Pancreas (tissue), 10 donors: ENCODE results near the gene RIN3. TPM values are rescaled to one million over a fixed set of nuclear protein-coding genes. Genes with fewer than 3 reads are reported as not detected.

Experiments
- ATAC-seq, 4 donors: fragments of 200-7000 bp; cut with Tn5 transposase; one replicate each; pipeline versions ENCODE4 v1.8.0 to v1.9.1; 2020; ENCODE audit warnings: mild to moderate bottlenecking in 4 of 4, moderate library complexity in 4 of 4
- DNase-seq, 6 donors: peaks; one replicate each; pipeline ENCODE4 v3.0.0-alpha.2; 2020
- FAIRE-seq: peaks from 2 replicates; lab custom pipeline; 2012; peaks lifted over from hg19 to GRCh38; lab: Jason Lieb, UNC
- H3K27ac ChIP-seq, 4 donors: fragments of 200-600 bp; sonication (generic); 1 replicate in 3 of 4; 2 replicates in 1 of 4; pipeline versions ENCODE4 v1.5.0 to v1.8.0; 2020
- H3K27me3 ChIP-seq, 4 donors: fragments of 200-600 bp; one replicate each; pipeline ENCODE4 v1.8.0; 2021
- H3K36me3 ChIP-seq, 3 donors: fragments of 200-600 bp; sonication (generic) in 1 of 3; one replicate each; pipeline versions ENCODE4 v1.5.0 to v1.8.0; 2020 to 2021
- H3K4me1 ChIP-seq, 3 donors: fragments of 200-600 bp; one replicate each; pipeline ENCODE4 v1.8.0; 2021
- H3K4me3 ChIP-seq, 4 donors: fragments of 200-600 bp; sonication (generic) in 2 of 4; one replicate each; pipeline versions ENCODE4 v1.5.0 to v1.8.0; 2020 to 2021
- H3K9me3 ChIP-seq, 4 donors: fragments of 200-600 bp; one replicate each; pipeline ENCODE4 v1.8.0; 2021
- CTCF ChIP-seq, 4 donors: fragments of 200-600 bp; sonication (generic) in 3 of 4; IDR thresholded peaks; one replicate each; pipeline versions ENCODE4 v1.5.0 to v1.8.0; 2021; ENCODE audit warnings: antibody characterized with exemption in 4 of 4
- WGBS, 2 donors: extraction: QIAGEN DNeasy Blood & Tissue Kit; methylation state at CpG; one replicate each; pipeline ENCODE4 v1.1.7; 2013; 5-methylcytosine and 5-hydroxymethylcytosine counted together
- intact Hi-C, 3 donors: fragments of 100-400 bp; cut with DNase I; formaldehyde crosslinking; loops; one replicate each; pipeline versions ENCODE4 v1.11.1 to v1.14.2; 2022
- polyA plus RNA-seq, 2 donors: library from polyadenylated mRNA; stranded (reverse); fragments of 200-250 nt; gene quantifications; one replicate each; pipeline ENCODE4 v1.2.3, GENCODE V29; 2013
- total RNA-seq, 6 donors: library from RNA; stranded (reverse); fragmentation: NEBNext Ultra II Directional in 4 of 6; extraction: Animal tissue kit (Norgen Biotek cat#: 25700) in 4 of 6; gene quantifications; one replicate each; pipeline versions ENCODE4 v1.2.1 to v1.2.4, GENCODE V29; 2021 to 2023
- donor health status: healthy with polysubstance abuse.
- donor health status: DM: no; HTN: no; CAD: no; lungs with moderate emphysema.
- donor health status: DM: no; HTN: no; CAD: no.
- donor health status: control.
- donor health status: control.
- donor health status: Bipolar disorder and iron deficiency.
- donor health status: DM: yes; HTN: yes; CAD: no.
- donor health status: DM: no; HTN: no; CAD: no.
- donor health status: DM: no; HTN: no; CAD: no.
- donor health status: DM: yes; HTN: yes; CAD: no.

The RIN3 gene
- total and polyA plus RNA-seq, 8 donors = 1.1 to 9.0 (median 2.3) TPM

- no peak for FAIRE-seq
- 79% methylated on average over 11 of the region's 11 CpGs for WGBS, 2 donors
- no peak for DNase-seq
Measured at GRCh38 chr14:92653162-92653651, 139.6 kb downstream of the RIN3 start.

GRCh38 chr14:92654239-92654901 is 140.8 kb downstream of the RIN3 start:
- no peaks in the 10 kb centered on the region for H3K36me3 ChIP-seq
- 63 to 65% methylated on average over 18 of the region's 18 CpGs for WGBS, 2 donors
- H3K4me3 ChIP-seq = peak overlapping the region in 1 of 4 donors; percentile 29
- H3K9me3 ChIP-seq = no peaks in the 10 kb centered on the region
- no peak for ATAC-seq
- no peak for TF ChIP-seq CTCF (IDR thresholded peaks at IDR 0.05)
- H3K27me3 ChIP-seq = no peaks in the 10 kb centered on the region
- H3K27ac ChIP-seq = no peak overlapping the region
- no peak for FAIRE-seq
- intact Hi-C loops = no loop called here
- H3K4me1 ChIP-seq = no peaks in the 10 kb centered on the region
- DNase-seq = no peak

More at GRCh38 chr14:92653162-92653651, 139.6 kb downstream of the RIN3 start:
- no peaks in the 10 kb centered on the region for H3K36me3 ChIP-seq
- ATAC-seq = no peak
- no peaks in the 10 kb centered on the region for H3K9me3 ChIP-seq
- intact Hi-C loops = no loop called here
- TF ChIP-seq CTCF (IDR thresholded peaks at IDR 0.05) = no peak
- peak overlapping the region in 2 of 4 donors; percentile 28 to 58 for H3K27ac ChIP-seq
- no peaks in the 10 kb centered on the region for H3K4me1 ChIP-seq
- no peaks in the 10 kb centered on the region for H3K27me3 ChIP-seq
- peak overlapping the region in 1 of 4 donors; percentile 29 for H3K4me3 ChIP-seq

- no peaks in the 10 kb centered on the region for H3K4me1 ChIP-seq
Measured at GRCh38 chr14:92655419-92656201, 142.0 kb downstream of the RIN3 start.

GRCh38 chr14:92656306-92657081 is 142.9 kb downstream of the RIN3 start:
- Histone ChIP-seq H3K27me3 (no peaks in the 10 kb centered on the region), H3K27ac (peak overlapping the region in 1 of 4 donors; percentile 33), H3K9me3 (no peaks in the 10 kb centered on the region), H3K4me1 (no peaks in the 10 kb centered on the region), H3K36me3 (no peaks in the 10 kb centered on the region), H3K4me3 (no peak overlapping the region)
- intact Hi-C loops = no loop called here
- no peak for TF ChIP-seq CTCF (IDR thresholded peaks at IDR 0.05)
- no peak for FAIRE-seq
- DNase-seq = no peak
- ATAC-seq = no peak
- 59 to 67% methylated on average over 8 of the region's 8 CpGs for WGBS, 2 donors

More at GRCh38 chr14:92655419-92656201, 142.0 kb downstream of the RIN3 start:
- no peak for DNase-seq
- TF ChIP-seq CTCF (IDR thresholded peaks at IDR 0.05) = no peak
- Histone ChIP-seq H3K27ac (peak overlapping the region in 1 of 4 donors; percentile 19), H3K36me3 (no peaks in the 10 kb centered on the region), H3K4me3 (no peak overlapping the region), H3K9me3 (no peaks in the 10 kb centered on the region), H3K27me3 (no peaks in the 10 kb centered on the region)
- ATAC-seq = peak in 2 of 4 donors; percentile 4 to 9
- intact Hi-C loops = no loop called here
- whole genome bisulfite sequencing, 2 donors = 53 to 66% methylated on average over 13 of the region's 13 CpGs
- FAIRE-seq = no peak
